ENCODE results near the gene ASCL4.

DNA sequence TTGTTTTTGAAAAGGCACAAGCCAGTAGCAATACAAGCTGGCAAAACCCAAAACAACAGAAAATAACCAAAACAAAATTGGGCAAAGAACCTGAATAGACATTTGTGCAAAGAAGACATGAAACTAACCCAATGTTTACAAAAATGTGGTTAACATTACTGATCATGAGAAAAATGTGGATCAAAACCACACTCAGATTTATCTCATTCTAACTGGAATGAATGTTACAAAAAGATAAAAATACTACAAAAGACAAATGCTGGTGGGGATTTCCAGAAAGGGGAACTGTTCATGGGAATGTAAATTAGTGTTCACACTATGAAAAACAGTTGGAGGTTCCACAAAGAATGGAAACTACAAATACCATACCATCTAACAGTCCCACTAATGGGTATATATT is 26.6 kb downstream of the ASCL4 start:
- TF ChIP-seq CTCF (IDR thresholded peaks at IDR 0.05; ENCODE audit: borderline replicate concordance, extremely low read depth, low read length, poor library complexity, severe bottlenecking) (no peak), EZH2 (IDR thresholded peaks at IDR 0.05; ENCODE audit: borderline replicate concordance, low read depth, low read length, severe bottlenecking) (no peak)
